ENCODE measurements around the gene CPA5.

The CPA5 gene

GRCh38 chr7:130379921-130380860 is 35.6 kb downstream of the CPA5 start, which contains the start of gene CPA1:
Gene CPA1 (plus strand): TSS chr7:130380494. CDS start chr7:130380521, 27 bp downstream.
- no peak within 1 kb of the TSS for H3K4me3 ChIP-seq (replicated peaks; ENCODE audit: low read depth, low read length)
- TF ChIP-seq CTCF (IDR thresholded peaks at IDR 0.05; ENCODE audit: low read length, missing control alignments): no peak
- DNase-seq (ENCODE audit: low read depth): no peak

DNA sequence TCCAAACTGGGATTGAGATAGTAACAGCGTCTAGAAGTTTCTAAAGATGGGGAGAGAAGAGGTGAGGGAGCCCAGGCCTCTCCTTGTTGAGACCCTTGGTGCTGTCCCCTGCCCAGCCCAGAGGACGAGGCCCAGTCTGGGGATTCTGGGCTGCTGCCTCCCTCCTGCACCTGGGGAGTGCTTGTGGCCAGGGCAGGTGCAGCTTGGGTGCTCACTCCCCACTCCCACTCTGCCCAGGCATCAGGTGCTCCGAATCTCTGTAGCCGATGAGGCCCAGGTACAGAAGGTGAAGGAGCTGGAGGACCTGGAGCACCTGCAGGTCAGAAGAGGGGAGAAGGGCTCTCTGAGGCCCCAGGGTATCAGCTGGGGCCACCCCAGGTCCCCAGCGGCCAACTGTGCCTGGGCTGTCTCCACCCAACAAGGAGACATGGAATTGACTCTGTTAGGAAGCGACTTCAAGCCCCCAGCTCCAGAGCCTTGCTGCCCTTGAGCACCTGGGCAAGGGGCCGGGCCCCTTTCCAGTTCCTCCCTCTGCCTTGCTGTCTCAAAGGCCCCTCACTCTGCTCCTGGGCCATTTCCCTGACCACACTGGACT is 36.3 kb downstream of the CPA5 start:
- TF ChIP-seq CTCF (IDR thresholded peaks at IDR 0.05; ENCODE audit: low read length, missing control alignments): no peak
- DNase-seq (ENCODE audit: low read depth): no peak
- no peak overlapping the region for H3K4me3 ChIP-seq (replicated peaks; ENCODE audit: low read depth, low read length)

GRCh38 chr7:130381468-130382312 is 37.1 kb downstream of the CPA5 start:
- no peak overlapping the region for H3K4me3 ChIP-seq (replicated peaks; ENCODE audit: low read depth, low read length)
- no peak for DNase-seq (ENCODE audit: low read depth)
- peak; percentile 11 for TF ChIP-seq CTCF (IDR thresholded peaks at IDR 0.05; ENCODE audit: low read length, missing control alignments)

GRCh38 chr7:130383187-130383980 is 38.8 kb downstream of the CPA5 start:
- no peak for TF ChIP-seq CTCF (IDR thresholded peaks at IDR 0.05; ENCODE audit: low read length, missing control alignments)
- no peak for DNase-seq (ENCODE audit: low read depth)
- no peak overlapping the region for H3K4me3 ChIP-seq (replicated peaks; ENCODE audit: low read depth, low read length)

DNA sequence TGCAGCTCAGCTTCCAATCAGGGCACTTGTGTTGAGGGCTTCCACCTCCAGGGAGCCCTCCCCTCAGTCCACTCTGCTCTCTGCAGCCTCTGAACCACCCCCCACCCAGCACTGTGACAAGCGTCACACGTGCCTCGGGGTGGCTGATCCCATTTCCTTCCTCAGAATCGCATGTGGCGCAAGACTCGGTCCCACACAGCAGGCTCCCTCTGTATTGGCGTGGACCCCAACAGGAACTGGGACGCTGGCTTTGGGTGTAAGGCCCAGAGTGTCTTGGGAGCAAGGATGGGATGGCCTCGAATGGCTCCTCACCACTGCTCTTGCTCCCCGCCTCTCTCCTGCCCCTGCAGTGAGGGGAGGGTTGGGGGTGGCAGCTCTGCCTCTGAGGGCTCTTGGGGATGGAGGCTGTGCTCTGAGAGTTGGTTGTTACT is 39.8 kb downstream of the CPA5 start:
- DNase-seq (ENCODE audit: low read depth): no peak

More for the DNA sequence above, 39.8 kb downstream of the CPA5 start:
- no peak overlapping the region for H3K4me3 ChIP-seq (replicated peaks; ENCODE audit: low read depth, low read length)
- no peak for TF ChIP-seq CTCF (IDR thresholded peaks at IDR 0.05; ENCODE audit: low read length, missing control alignments)
